Astrocyte (in vitro differentiated cells and primary cell): Measurements from ENCODE around the gene TCF7L2.

Experiments used
- EZH2 ChIP-seq: IDR thresholded peaks from 2 replicates; pipeline ENCODE4 v1.6.1; 2012; ENCODE audit warnings: mild to moderate bottlenecking, low read length, inconsistent platforms; ENCODE audit not compliant: insufficient read depth
- TF ChIP-seq, protein P1 (sequence below): IDR thresholded peaks from 2 replicates; pipeline ENCODE4 v1.5.1; 2011; ENCODE audit warnings: low read depth, mild to moderate bottlenecking, inconsistent platforms, low read length, moderate library complexity; ENCODE audit not compliant: insufficient read depth

- TF ChIP-seq, protein P1, sequence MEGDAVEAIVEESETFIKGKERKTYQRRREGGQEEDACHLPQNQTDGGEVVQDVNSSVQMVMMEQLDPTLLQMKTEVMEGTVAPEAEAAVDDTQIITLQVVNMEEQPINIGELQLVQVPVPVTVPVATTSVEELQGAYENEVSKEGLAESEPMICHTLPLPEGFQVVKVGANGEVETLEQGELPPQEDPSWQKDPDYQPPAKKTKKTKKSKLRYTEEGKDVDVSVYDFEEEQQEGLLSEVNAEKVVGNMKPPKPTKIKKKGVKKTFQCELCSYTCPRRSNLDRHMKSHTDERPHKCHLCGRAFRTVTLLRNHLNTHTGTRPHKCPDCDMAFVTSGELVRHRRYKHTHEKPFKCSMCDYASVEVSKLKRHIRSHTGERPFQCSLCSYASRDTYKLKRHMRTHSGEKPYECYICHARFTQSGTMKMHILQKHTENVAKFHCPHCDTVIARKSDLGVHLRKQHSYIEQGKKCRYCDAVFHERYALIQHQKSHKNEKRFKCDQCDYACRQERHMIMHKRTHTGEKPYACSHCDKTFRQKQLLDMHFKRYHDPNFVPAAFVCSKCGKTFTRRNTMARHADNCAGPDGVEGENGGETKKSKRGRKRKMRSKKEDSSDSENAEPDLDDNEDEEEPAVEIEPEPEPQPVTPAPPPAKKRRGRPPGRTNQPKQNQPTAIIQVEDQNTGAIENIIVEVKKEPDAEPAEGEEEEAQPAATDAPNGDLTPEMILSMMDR = no peak
- no peak for TF ChIP-seq EZH2
These were observed 68.0 kb downstream of the TCF7L2 start for GRCh38 chr10:113018034-113018433.
